GM18951 (cell line): Measurements from ENCODE around the gene ARHGAP20.

Experiments used
- POLR2A ChIP-seq: IDR thresholded peaks from 4 replicates; pipeline ENCODE4 v1.6.1; 2011; ENCODE audit warnings: mild to moderate bottlenecking; ENCODE audit not compliant: insufficient read length, insufficient read depth; ENCODE audit errors: extremely low read depth
- in situ Hi-C: fragments of 300-500 bp; cut with MboI; formaldehyde crosslinking; loops from one replicate; pipeline ENCODE4 v1.12.0; 2022; ENCODE audit warnings: low sequenced_read_pairs, mixed read lengths, inconsistent platforms; ENCODE audit not compliant: unreplicated experiment

ARHGAP20 gene

DNA sequence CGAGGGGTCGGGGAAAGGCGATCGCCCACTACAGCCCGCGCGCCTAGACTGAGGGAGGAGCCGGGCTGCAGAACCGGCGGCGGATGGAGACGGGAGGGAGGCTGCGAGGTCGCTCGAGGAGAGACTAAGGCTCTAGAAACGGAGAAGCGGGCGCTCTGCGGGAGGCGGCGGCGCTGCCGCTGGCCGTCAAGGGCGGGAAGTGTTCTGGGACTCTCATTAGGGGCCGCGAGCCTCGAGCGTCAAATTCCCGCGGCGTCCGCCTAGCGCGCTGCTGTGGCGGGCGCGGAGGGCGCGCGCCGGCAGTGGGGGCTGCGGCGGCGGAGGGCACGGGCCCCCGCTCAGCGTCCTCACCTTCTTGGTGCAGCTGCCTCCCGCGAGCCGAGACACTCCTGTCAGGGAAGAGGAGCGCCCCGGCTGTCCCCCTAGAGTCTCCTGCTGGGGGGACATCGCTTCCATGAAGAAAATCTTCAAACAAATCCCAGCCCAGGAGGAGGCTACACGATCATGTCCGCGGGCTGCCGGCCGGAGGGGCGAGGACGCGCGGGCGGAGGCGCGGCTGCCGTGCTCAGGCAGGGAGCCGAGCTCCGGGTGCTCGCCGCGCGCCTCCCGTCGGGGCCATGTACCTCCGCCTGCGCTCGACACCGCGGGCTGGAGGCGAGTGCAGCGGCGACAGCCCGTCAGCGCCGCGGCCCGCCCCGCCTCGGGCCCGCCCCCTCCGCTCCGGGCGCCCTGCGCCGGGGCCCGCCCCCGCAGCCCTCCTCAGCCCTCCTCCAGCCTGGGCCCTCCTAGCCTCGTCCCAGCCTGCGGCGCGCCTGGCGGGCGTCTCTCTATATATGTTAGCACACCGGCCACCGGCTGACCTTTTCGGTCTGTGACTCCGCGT is at the start of gene ARHGAP20:
TSS of gene ARHGAP20 (minus strand) at position 662 of the 883 bp plus-strand sequence. CDS start at position 456, 206 bp downstream.
- in situ Hi-C loops = no loop called here
- TF ChIP-seq POLR2A = peak; percentile 24

- in situ Hi-C loops = no loop called here
- no peak for TF ChIP-seq POLR2A
These were observed 49.8 kb upstream of the ARHGAP20 start for GRCh38 chr11:110761991-110762390.

GRCh38 chr11:110761131-110761530 is 48.9 kb upstream of the ARHGAP20 start:
- no peak for TF ChIP-seq POLR2A
- in situ Hi-C loops = no loop called here

GRCh38 chr11:110759972-110760381 is 47.7 kb upstream of the ARHGAP20 start:
- in situ Hi-C loops = no loop called here
- no peak for TF ChIP-seq POLR2A

DNA sequence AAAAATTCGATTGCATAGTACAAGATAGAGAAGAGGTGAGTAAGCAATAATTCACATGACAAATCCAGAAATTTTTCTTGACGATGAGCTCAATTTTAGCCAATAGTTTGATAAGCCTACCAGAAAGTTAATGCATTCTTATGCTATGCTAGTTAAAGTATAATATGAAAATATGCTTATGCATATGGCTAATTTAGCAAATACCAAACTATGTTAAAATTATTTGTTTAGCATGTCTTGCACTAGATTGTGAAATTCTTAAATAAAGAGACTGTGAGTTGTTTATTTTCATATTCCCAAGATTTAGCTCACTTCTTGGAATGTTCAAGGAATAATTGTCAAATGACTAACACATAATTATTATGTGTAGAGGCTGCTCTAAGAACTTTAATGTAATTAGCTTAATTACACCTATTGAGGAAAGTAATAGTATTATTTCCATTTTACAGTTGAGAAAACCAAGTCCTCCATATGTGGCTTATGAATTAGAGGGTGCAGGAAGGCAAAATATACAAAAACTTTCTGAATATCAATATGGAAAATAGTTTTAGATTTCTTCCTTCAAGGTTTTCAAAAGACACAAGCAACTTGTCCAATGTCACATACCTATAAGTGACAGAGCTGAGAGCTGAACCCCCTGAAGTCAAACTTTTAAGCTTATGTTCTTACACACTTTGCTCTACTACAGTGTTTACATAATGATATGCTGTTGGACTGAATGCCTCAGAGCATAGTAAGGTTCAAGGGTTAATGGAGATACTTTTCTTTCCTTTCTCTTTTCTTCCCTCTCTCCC is 45.9 kb upstream of the ARHGAP20 start:
- in situ Hi-C loops = no loop called here
- no peak for TF ChIP-seq POLR2A

GRCh38 chr11:110757066-110757465 is 44.8 kb upstream of the ARHGAP20 start:
- no peak for TF ChIP-seq POLR2A
- in situ Hi-C loops = no loop called here

GRCh38 chr11:110755941-110756340 is 43.7 kb upstream of the ARHGAP20 start:
- no peak for TF ChIP-seq POLR2A
- in situ Hi-C loops = no loop called here

DNA sequence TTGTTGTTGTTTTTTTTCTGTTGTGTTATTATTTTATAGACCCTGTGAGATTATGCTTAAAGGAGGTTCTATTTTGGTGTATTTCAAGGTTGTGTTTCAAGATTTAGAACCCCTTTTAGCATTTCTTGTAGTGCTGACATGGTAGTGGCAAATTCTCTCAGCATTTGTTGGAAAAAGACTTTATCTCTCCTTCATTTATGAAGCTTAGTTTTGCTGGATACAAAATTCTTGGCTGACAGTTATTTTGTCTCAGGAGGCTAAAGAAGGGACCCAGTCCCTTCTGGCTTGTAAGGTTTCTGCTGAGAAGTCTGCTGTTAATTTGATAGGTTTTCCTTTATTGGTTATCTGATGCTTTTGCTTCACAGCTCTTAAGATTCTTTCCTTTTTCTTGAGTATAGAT is 40.7 kb upstream of the ARHGAP20 start:
- in situ Hi-C loops = no loop called here
- no peak for TF ChIP-seq POLR2A

DNA sequence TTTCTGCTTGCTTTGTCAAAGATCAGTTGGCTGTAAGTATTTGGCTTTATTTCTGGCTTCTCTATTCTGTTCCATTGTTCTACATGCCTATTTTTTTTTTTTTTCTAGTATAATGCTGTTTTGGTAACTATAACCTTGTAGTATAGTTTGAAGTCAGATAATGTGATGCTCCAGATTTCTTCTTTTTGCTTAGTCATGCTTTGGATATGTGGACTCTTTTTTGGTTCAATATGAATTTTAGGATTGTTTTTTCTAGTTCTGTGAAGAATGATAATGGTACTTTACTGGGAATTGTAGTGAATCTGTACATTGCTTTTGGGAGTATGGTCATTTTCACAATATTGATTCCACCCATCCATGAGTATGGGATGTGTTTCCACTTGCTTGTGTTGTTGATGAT is 37.9 kb upstream of the ARHGAP20 start:
- in situ Hi-C loops = no loop called here

DNA sequence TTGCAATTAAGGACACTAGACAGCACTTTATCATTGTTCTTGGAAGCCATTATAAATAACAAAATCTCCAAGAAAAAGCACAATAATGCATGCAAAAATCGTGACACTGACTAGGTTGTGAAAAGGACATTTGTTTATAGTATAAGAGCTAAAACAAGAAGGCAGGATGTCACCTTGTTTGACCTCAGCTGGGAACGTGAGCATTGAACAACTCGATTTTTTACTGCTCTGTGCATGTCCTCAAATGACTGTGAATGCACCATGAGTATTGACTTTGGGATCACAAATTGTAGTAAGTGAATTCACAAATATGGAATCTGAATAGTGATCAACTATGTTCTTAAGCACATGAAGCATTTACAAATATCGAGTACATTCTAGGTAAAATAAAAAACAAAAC is 35.3 kb upstream of the ARHGAP20 start:
- in situ Hi-C loops = no loop called here

More for the DNA sequence above, 37.9 kb upstream of the ARHGAP20 start:
- TF ChIP-seq POLR2A = no peak

DNA sequence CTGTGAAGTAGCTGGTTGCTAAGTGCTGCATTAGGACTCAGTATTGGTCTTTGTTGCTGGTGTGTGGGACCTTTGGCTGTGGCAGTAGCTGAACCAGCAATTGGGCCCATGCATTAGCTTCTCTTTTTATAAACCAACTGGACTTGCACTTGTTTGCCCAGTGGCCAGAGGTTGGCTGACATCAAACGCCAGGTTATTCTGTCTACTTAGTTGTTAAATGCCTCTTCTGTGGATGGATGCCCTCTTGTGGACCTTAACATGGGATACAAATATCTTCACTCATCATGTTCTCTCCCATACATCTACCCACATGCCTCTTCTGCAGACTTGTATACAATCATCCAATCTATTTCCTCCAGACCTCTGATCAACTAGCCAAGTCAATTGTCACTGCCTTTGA is 26.4 kb upstream of the ARHGAP20 start:
- no peak for TF ChIP-seq POLR2A
- in situ Hi-C loops = no loop called here

More for the DNA sequence above, 35.3 kb upstream of the ARHGAP20 start:
- TF ChIP-seq POLR2A = no peak

GRCh38 chr11:110737593-110737992 is 25.4 kb upstream of the ARHGAP20 start:
- in situ Hi-C loops = no loop called here
- no peak for TF ChIP-seq POLR2A

DNA sequence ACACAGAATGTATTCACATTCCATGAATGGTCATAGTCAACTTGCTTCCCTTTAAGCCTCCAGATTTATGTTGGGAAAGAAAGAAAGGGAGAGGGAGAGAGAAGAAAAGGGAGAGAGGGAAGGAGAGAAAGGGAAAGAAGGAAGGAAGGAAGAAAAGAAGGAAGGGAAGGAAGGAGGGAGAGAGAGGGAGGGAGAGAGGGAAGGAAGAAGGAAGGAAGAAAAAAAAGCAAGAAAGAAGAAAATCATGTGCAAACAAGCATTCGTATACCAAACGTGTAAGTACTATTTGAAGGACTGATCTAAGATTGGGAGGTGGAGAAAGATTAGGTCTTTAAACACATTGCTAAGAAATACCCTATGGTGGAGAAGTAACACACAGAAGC is 23.9 kb upstream of the ARHGAP20 start:
- in situ Hi-C loops = no loop called here
- TF ChIP-seq POLR2A = no peak
